PC-3 (cell line): ENCODE measurements around the gene BCL11A.

Experiments
- CTCF ChIP-seq: fragments of 300-600 bp; sonication (generic); conservative IDR thresholded peaks from 2 replicates; pipeline ENCODE4 v1.5.1; 2017; ENCODE audit warnings: antibody characterized with exemption, low read depth, mild to moderate bottlenecking, low read length
- EZH2 ChIP-seq: fragments of 300-600 bp; sonication (generic); IDR thresholded peaks from one replicate; pipeline ENCODE4 v1.6.1; 2017; ENCODE audit warnings: antibody characterized with exemption, mild to moderate bottlenecking, low read length; ENCODE audit not compliant: unreplicated experiment
- EZH2phosphoT487 ChIP-seq: fragments of 300-600 bp; sonication (generic); IDR thresholded peaks from 2 replicates; pipeline ENCODE4 v1.6.1; 2018; ENCODE audit warnings: mild to moderate bottlenecking, antibody characterized with exemption, low read length, borderline replicate concordance

GRCh38 chr2:60485550-60485949, 67.9 kb downstream of the BCL11A start:
- TF ChIP-seq CTCF = no peak
- TF ChIP-seq EZH2 = no peak
- no peak for TF ChIP-seq EZH2phosphoT487
